Endothelial cell of umbilical vein (primary cell): ENCODE measurements around the gene TMEM178B. TPM values are rescaled to one million over a fixed set of nuclear protein-coding genes. Genes with fewer than 3 reads are reported as not detected.

Experiments
- BruUV-seq: library from RNA; stranded (reverse); fragments of 400-500 nt; replicated peaks from 2 replicates; lab custom pipeline; 2021; lab: Mats Ljungman, UMichigan
- CTCF ChIA-PET: fragments of 300-600, 350-600 bp; sonication (Branson Sonifier 250); formaldehyde crosslinking; loops from one replicate; lab custom pipeline; 2021; ENCODE audit warnings: antibody characterized with exemption, inconsistent platforms; lab: Charles Lee
- POLR2A ChIA-PET: fragments of 300-600, 350-600 bp; sonication (Branson Sonifier 250); formaldehyde crosslinking; loops from one replicate; lab custom pipeline; 2021; ENCODE audit warnings: antibody characterized with exemption, inconsistent platforms; lab: Charles Lee
- DNase-seq: peaks from one replicate; pipeline ENCODE4 v3.0.0-alpha.2; 2011; ENCODE audit warnings: low read depth, low spot score
- FAIRE-seq: peaks from 2 replicates; lab custom pipeline; 2011; peaks lifted over from hg19 to GRCh38; lab: Jason Lieb, UNC
- H2AFZ ChIP-seq: 2 replicates; pipeline ENCODE4 v1.6.0; 2012; ENCODE audit warnings: low read depth, low read length, control low read depth, inconsistent platforms
- H3K27ac ChIP-seq: 2 replicates; pipeline ENCODE4 v1.5.1; 2011; ENCODE audit warnings: low read depth, mild to moderate bottlenecking, control low read depth, low read length, moderate library complexity; ENCODE audit not compliant: insufficient read depth
- H3K27me3 ChIP-seq, 2 experiments: 2 replicates each; pipeline versions ENCODE4 v1.6.0 to v1.6.1; 2011; ENCODE audit warnings: low read length in 2 of 2, mixed read lengths in 1 of 2; ENCODE audit not compliant: control insufficient read depth in 2 of 2, insufficient read depth in 2 of 2
- H3K36me3 ChIP-seq, 2 experiments: 2 replicates in 1 of 2; 3 replicates in 1 of 2; pipeline ENCODE4 v1.5.1; 2011; ENCODE audit warnings: low read length in 2 of 2, mild to moderate bottlenecking in 1 of 2, moderate library complexity in 1 of 2; ENCODE audit not compliant: control insufficient read depth in 2 of 2, insufficient read depth in 2 of 2; ENCODE audit errors: extremely low read depth in 1 of 2
- H3K4me1 ChIP-seq: 3 replicates; pipeline ENCODE4 v1.5.1; 2011; ENCODE audit warnings: mild to moderate bottlenecking, low read length; ENCODE audit not compliant: control insufficient read depth, insufficient read depth; ENCODE audit errors: extremely low read depth
- H3K4me2 ChIP-seq: 2 replicates; pipeline ENCODE4 v1.6.1; 2011; ENCODE audit warnings: low read length, control low read depth, mixed read lengths; ENCODE audit not compliant: insufficient read depth
- H3K4me3 ChIP-seq, 3 experiments: fragments of 200-600 bp in 1 of 3; sonication (generic), shearing (Covaris generic) in 1 of 3; replicated peaks in 1 of 3; 2 replicates each; pipeline ENCODE4 v1.5.1; 2011 to 2016; ENCODE audit warnings: control low read depth in 3 of 3, low read length in 3 of 3, mild to moderate bottlenecking in 2 of 3, inconsistent platforms in 1 of 3, low read depth in 1 of 3, moderate library complexity in 1 of 3; ENCODE audit not compliant: insufficient read depth in 1 of 3
- H3K79me2 ChIP-seq: 2 replicates; pipeline ENCODE4 v1.6.0; 2012; ENCODE audit warnings: low read length, inconsistent platforms; ENCODE audit not compliant: control insufficient read depth, insufficient read depth
- H3K9ac ChIP-seq: replicated peaks from 2 replicates; pipeline ENCODE3; 2011; ENCODE audit warnings: low read length, control low read depth; ENCODE audit not compliant: insufficient read depth; ENCODE audit errors: extremely low read depth
- H3K9me1 ChIP-seq: replicated peaks from 3 replicates; pipeline ENCODE4 v1.6.0; 2011; ENCODE audit warnings: mild to moderate bottlenecking, low read length; ENCODE audit not compliant: control insufficient read depth, insufficient read depth; ENCODE audit errors: extremely low read depth
- H3K9me3 ChIP-seq: replicated peaks from 2 replicates; pipeline ENCODE4 v1.5.1; 2012; ENCODE audit warnings: low read length, inconsistent platforms; ENCODE audit not compliant: control insufficient read depth, insufficient read depth
- H4K20me1 ChIP-seq: replicated peaks from 2 replicates; pipeline ENCODE3; 2011; ENCODE audit warnings: mild to moderate bottlenecking, low read length; ENCODE audit not compliant: control insufficient read depth, insufficient read depth; ENCODE audit errors: extremely low read depth
- EZH2 ChIP-seq: IDR thresholded peaks from 2 replicates; pipeline ENCODE4 v1.6.1; 2012; ENCODE audit warnings: borderline replicate concordance, low read depth, mild to moderate bottlenecking, moderate library complexity, low read length, inconsistent platforms; ENCODE audit not compliant: severe bottlenecking
- FOS ChIP-seq: IDR thresholded peaks from 2 replicates; pipeline ENCODE4 v1.6.1; 2011; ENCODE audit warnings: mild to moderate bottlenecking, low read length, moderate library complexity, borderline replicate concordance; ENCODE audit not compliant: insufficient read depth
- GATA2 ChIP-seq: IDR thresholded peaks from 2 replicates; pipeline ENCODE4 v1.7.0; 2011; ENCODE audit warnings: low read depth, mild to moderate bottlenecking, moderate library complexity, mixed read lengths, low read length; ENCODE audit not compliant: insufficient read length, insufficient read depth
- JUN ChIP-seq: IDR thresholded peaks from 2 replicates; pipeline ENCODE4 v1.6.1; 2011; ENCODE audit warnings: borderline replicate concordance, low read depth; ENCODE audit not compliant: insufficient read length, insufficient read depth
- MAX ChIP-seq: IDR thresholded peaks from 2 replicates; pipeline ENCODE4 v1.6.1; 2011; ENCODE audit not compliant: insufficient read depth, insufficient read length
- MYC ChIP-seq: IDR thresholded peaks from one replicate; pipeline ENCODE4 v1.6.1; 2011; ENCODE audit warnings: mild to moderate bottlenecking, low read depth, low read length
- POLR2A ChIP-seq: IDR thresholded peaks from 2 replicates; pipeline ENCODE4 v1.6.1; 2012; ENCODE audit warnings: low read depth, mild to moderate bottlenecking, control low read depth, low read length
- POLR2AphosphoS5 ChIP-seq: IDR thresholded peaks from 2 replicates; pipeline ENCODE4 v1.6.1; 2012; ENCODE audit warnings: low read depth, mild to moderate bottlenecking, control low read depth, low read length, moderate library complexity; ENCODE audit not compliant: insufficient read depth
- dilution Hi-C: fragments of 300-500 bp; cut with MboI; formaldehyde crosslinking; loops from one replicate; pipeline ENCODE4 v1.15.0; 2019; ENCODE audit warnings: low sequenced_read_pairs; ENCODE audit not compliant: extremely low pct_ligation_motif_present
- intact Hi-C: fragments of 100-400 bp; cut with micrococcal nuclease; formaldehyde crosslinking; loops from one replicate; pipeline ENCODE4 v1.10.0; 2022
- polyA plus RNA-seq, 4 experiments: library from polyadenylated mRNA; depleted of rRNA in 3 of 4; stranded (reverse) in 3 of 4; unstranded in 1 of 4; fragments of >200 nt; gene quantifications; 2 replicates each; pipeline versions ENCODE4 v1.2.1 to v1.2.3, GENCODE V29; 2011 to 2012; ENCODE audit warnings: missing spikeins in 1 of 4
- total RNA-seq: library from RNA; stranded (reverse); gene quantifications from 2 replicates; pipeline ENCODE4 v1.2.3, GENCODE V29; 2021
- TF ChIP-seq, protein P1 (sequence below), 2 donors: IDR thresholded peaks; 1 replicate in 1 of 2; 2 replicates in 1 of 2; pipeline ENCODE4 v1.5.1; 2011; ENCODE audit warnings: low read length in 2 of 2, mild to moderate bottlenecking in 2 of 2, moderate library complexity in 2 of 2, control low read depth in 1 of 2, inconsistent platforms in 1 of 2, low read depth in 1 of 2; ENCODE audit not compliant: insufficient read depth in 1 of 2; ENCODE audit errors: extremely low read depth in 1 of 2

Gene TMEM178B
- total and polyA plus RNA-seq, 2 donors (not counting 3 experiments of a cell fraction or from before 2014, with no cell fraction given): not detected

GRCh38 chr7:141147482-141147881 is 73.6 kb downstream of the TMEM178B start:
- Histone ChIP-seq H3K4me1 (no peaks in the 10 kb centered on the region), H3K9me1 (no peaks in the 10 kb centered on the region), H3K36me3 (no peaks in the 10 kb centered on the region), H3K4me2 (no peak overlapping the region), H3K9me3 (peaks cover 1% of the 10 kb centered on the region), H4K20me1 (no peaks in the 10 kb centered on the region), H3K4me3 (no peak overlapping the region), H3K9ac (no peak overlapping the region), H3K27ac (no peak overlapping the region), H3K27me3 (no peaks in the 10 kb centered on the region), H3K79me2 (no peaks in the 10 kb centered on the region), H2AFZ (no peak overlapping the region)
- ChIA-PET CTCF (no interaction called here), POLR2A (no interaction called here)
- BruUV-seq: no TSS peak
- DNase-seq (no peak), FAIRE-seq (no peak)
- dilution Hi-C loops: no loop called here
- intact Hi-C loops: no loop called here
- no peak for TF ChIP-seq GATA2
- no peak for TF ChIP-seq JUN
- no peak for TF ChIP-seq MAX
- TF ChIP-seq POLR2A: no peak
- no peak for TF ChIP-seq POLR2AphosphoS5
- no peak for TF ChIP-seq FOS
- TF ChIP-seq, protein P1, sequence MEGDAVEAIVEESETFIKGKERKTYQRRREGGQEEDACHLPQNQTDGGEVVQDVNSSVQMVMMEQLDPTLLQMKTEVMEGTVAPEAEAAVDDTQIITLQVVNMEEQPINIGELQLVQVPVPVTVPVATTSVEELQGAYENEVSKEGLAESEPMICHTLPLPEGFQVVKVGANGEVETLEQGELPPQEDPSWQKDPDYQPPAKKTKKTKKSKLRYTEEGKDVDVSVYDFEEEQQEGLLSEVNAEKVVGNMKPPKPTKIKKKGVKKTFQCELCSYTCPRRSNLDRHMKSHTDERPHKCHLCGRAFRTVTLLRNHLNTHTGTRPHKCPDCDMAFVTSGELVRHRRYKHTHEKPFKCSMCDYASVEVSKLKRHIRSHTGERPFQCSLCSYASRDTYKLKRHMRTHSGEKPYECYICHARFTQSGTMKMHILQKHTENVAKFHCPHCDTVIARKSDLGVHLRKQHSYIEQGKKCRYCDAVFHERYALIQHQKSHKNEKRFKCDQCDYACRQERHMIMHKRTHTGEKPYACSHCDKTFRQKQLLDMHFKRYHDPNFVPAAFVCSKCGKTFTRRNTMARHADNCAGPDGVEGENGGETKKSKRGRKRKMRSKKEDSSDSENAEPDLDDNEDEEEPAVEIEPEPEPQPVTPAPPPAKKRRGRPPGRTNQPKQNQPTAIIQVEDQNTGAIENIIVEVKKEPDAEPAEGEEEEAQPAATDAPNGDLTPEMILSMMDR (IDR thresholded peaks at IDR 0.05; ENCODE audit: extremely low read depth in 1 of 2, insufficient read depth in 1 of 2, low read depth in 1 of 2, low read length in 2 of 2): no peak
- TF ChIP-seq MYC: no peak
- TF ChIP-seq EZH2: no peak
